ENCODE results near the gene RNF26.
A peak's percentile ranks its signal among the peaks of the same experiment; 100 is the strongest.

RNF26 gene

DNA sequence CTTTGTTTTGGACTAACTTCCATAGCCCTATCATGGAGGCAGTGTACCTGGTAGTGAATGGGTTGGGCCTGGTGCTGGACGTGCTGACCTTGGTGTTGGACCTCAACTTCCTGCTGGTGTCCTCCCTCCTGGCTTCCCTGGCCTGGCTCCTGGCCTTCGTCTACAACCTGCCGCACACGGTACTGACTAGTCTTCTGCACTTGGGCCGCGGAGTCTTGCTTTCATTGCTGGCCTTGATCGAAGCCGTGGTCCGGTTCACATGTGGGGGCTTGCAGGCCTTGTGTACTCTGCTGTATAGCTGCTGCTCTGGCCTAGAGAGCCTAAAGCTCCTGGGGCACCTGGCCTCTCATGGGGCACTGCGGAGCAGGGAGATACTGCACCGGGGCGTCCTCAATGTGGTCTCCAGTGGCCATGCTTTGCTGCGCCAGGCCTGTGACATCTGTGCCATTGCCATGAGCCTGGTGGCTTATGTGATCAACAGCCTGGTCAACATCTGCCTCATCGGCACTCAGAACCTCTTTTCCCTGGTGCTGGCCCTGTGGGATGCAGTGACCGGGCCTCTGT is 846 bp downstream of the RNF26 start:
- in situ Hi-C loops (cut with MboI; ENCODE audit: low sequenced_read_pairs, unreplicated experiment), result no loop called here
- no peak for DNase-seq (ENCODE audit: low spot score)
- no peak for TF ChIP-seq CTCF (IDR thresholded peaks at IDR 0.05; ENCODE audit: borderline replicate concordance, control extremely low read depth, extremely low read depth, insufficient read depth, missing control alignments)

GRCh38 chr11:119335655-119336543 is 1.6 kb downstream of the RNF26 start:
- in situ Hi-C loops (cut with MboI; ENCODE audit: low sequenced_read_pairs, unreplicated experiment), result no loop called here
- DNase-seq (ENCODE audit: low spot score), result no peak
- TF ChIP-seq CTCF (IDR thresholded peaks at IDR 0.05; ENCODE audit: borderline replicate concordance, control extremely low read depth, extremely low read depth, insufficient read depth, missing control alignments), result no peak

GRCh38 chr11:119336744-119337469 is 2.6 kb downstream of the RNF26 start:
- in situ Hi-C loops (cut with MboI; ENCODE audit: low sequenced_read_pairs, unreplicated experiment), result no loop called here
- DNase-seq (ENCODE audit: low spot score), result no peak
- TF ChIP-seq CTCF (IDR thresholded peaks at IDR 0.05; ENCODE audit: borderline replicate concordance, control extremely low read depth, extremely low read depth, insufficient read depth, missing control alignments), result no peak

DNA sequence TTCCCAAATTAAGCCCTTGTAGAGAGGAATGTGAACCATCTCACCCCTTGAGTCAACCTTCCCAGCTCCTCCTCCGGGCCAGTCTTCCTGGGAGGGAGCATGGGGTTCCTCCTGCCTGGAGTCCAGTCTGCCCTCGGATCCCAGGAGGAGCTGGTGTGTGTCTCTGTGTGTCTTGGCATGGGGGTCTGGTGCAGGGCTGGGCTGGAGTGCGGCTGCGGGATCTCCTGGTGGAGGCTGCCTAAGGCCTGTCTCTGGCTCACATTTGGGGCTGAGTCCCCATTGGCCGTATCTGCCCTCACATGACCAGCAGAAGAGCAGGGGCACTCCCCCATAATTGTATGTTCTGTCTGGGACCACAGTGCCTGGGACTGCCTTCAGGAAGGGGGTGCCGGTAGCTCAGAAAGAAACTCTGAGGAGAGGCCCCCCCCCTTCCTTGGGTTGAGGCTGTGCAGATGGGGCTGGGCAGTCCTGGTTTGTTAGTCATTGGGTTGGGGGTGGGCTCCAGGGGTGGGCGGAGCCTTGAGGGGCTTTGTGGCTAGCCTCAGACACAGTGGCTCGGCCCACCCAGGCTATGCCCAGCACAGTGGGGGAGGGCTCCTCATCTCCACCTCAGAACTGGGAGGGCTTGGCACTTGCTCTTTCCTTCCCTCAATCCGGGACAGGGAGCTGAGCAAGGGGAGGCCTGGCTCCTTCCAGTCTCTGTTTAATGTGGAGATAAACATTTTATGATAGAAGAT is 3.4 kb downstream of the RNF26 start:
- in situ Hi-C loops (cut with MboI; ENCODE audit: low sequenced_read_pairs, unreplicated experiment), result no loop called here
- no peak for DNase-seq (ENCODE audit: low spot score)
- no peak for TF ChIP-seq CTCF (IDR thresholded peaks at IDR 0.05; ENCODE audit: borderline replicate concordance, control extremely low read depth, extremely low read depth, insufficient read depth, missing control alignments)

DNA sequence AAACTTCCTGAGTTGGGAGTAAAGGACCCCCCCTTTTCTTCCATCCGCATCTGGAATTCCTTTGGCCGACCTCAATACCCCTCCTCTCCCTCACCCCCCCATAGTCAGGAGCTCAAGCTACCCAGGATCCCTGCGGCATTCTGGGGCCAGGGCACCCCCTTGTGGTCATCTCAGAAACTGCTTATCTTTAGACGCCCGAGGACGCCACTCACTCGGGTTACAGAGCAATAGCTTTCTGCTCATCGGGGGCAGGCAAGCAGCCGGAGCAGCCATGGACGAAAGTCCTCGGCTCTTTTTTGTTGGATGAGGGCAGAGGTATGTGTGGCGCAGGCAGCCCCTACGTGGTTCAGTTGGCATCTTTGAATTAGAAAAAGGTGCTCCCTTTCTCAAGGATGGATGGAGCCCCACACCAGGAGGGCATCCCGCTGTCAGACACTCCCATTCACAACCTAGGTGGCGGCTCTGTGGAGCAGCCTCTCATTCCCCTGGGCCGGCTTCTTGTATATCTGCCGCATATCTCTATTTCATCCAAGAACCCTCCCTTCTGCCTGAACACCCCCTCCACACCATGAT is 4.1 kb downstream of the RNF26 start:
- TF ChIP-seq CTCF (IDR thresholded peaks at IDR 0.05; ENCODE audit: borderline replicate concordance, control extremely low read depth, extremely low read depth, insufficient read depth, missing control alignments), result peak; percentile 69
- peak; percentile 88 for DNase-seq (ENCODE audit: low spot score)
- in situ Hi-C loops (cut with MboI; ENCODE audit: low sequenced_read_pairs, unreplicated experiment), result no loop called here

All from GM13976 (cell line).